H1 (cell line): ENCODE data around the gene COL5A3. TPM values are rescaled to one million over a fixed set of nuclear protein-coding genes. Genes with fewer than 3 reads are reported as not detected.

Experiments used
- CTCF ChIA-PET: fragments of 300-600 bp; sonication (Branson Sonifier 250); formaldehyde crosslinking; loops from one replicate; lab custom pipeline; 2021; ENCODE audit not compliant: partially characterized antibody; lab: Charles Lee
- POLR2A ChIA-PET: fragments of 300-600 bp; sonication (Branson Sonifier 250); formaldehyde crosslinking; loops from one replicate; lab custom pipeline; 2021; ENCODE audit warnings: inconsistent platforms; ENCODE audit not compliant: partially characterized antibody; lab: Charles Lee
- DNase-seq, 2 experiments: peaks; one replicate each; pipeline versions ENCODE4 v3.0.0 to v3.0.0-alpha.2; 2010 to 2022; ENCODE audit warnings: low spot score in 2 of 2, low read depth in 1 of 2, mixed read lengths in 1 of 2
- FAIRE-seq: peaks from 2 replicates; lab custom pipeline; 2011; peaks lifted over from hg19 to GRCh38; lab: Jason Lieb, UNC
- H2AFZ ChIP-seq: 2 replicates; pipeline ENCODE4 v1.8.1; 2012; ENCODE audit warnings: low read length, inconsistent platforms
- H2AK5ac ChIP-seq: 2 replicates; pipeline ENCODE4 v1.6.1; 2013; ENCODE audit warnings: low read depth, low read length
- H2BK120ac ChIP-seq: replicated peaks from 2 replicates; pipeline ENCODE3; 2013; ENCODE audit warnings: low read depth, low read length, inconsistent platforms
- H2BK12ac ChIP-seq: 2 replicates; pipeline ENCODE4 v1.6.1; 2013; ENCODE audit warnings: low read depth, low read length
- H2BK15ac ChIP-seq: 2 replicates; pipeline ENCODE4 v1.6.1; 2013; ENCODE audit warnings: low read length
- H2BK20ac ChIP-seq: 2 replicates; pipeline ENCODE4 v1.6.1; 2013; ENCODE audit warnings: low read length
- H2BK5ac ChIP-seq: 2 replicates; pipeline ENCODE4 v1.6.1; 2013; ENCODE audit warnings: low read depth, low read length
- H3K14ac ChIP-seq: 2 replicates; pipeline ENCODE4 v1.6.1; 2013; ENCODE audit warnings: inconsistent platforms; ENCODE audit not compliant: insufficient read length
- H3K18ac ChIP-seq: 2 replicates; pipeline ENCODE4 v1.6.1; 2013; ENCODE audit warnings: low read length; ENCODE audit errors: extremely low read depth
- H3K23ac ChIP-seq: 2 replicates; pipeline ENCODE4 v1.6.1; 2013; ENCODE audit warnings: inconsistent platforms; ENCODE audit not compliant: insufficient read length
- H3K23me2 ChIP-seq: 2 replicates; pipeline ENCODE4 v1.6.1; 2013; ENCODE audit warnings: low read depth, low read length
- H3K27ac ChIP-seq: 2 replicates; pipeline ENCODE4 v1.6.1; 2011; ENCODE audit warnings: low read depth, low read length, inconsistent platforms
- H3K27me3 ChIP-seq, 4 experiments: replicated peaks in 1 of 4; 1 replicate in 1 of 4; 2 replicates in 3 of 4; pipeline versions ENCODE4 v1.6.1 to v1.8.1; 2011 to 2013; ENCODE audit warnings: low read length in 3 of 4, mild to moderate bottlenecking in 3 of 4, inconsistent platforms in 2 of 4, mixed read lengths in 2 of 4, moderate library complexity in 1 of 4; ENCODE audit not compliant: control insufficient read depth in 3 of 4, insufficient read depth in 3 of 4; ENCODE audit errors: extremely low read depth in 1 of 4
- H3K36me3 ChIP-seq, 4 experiments: 2 replicates each; pipeline versions ENCODE4 v1.6.1 to v1.8.1; 2011 to 2013; ENCODE audit warnings: mild to moderate bottlenecking in 4 of 4, low read length in 3 of 4, moderate library complexity in 2 of 4, control low read depth in 1 of 4, inconsistent platforms in 1 of 4; ENCODE audit not compliant: insufficient read depth in 4 of 4, control insufficient read depth in 2 of 4
- H3K4ac ChIP-seq: replicated peaks from 2 replicates; pipeline ENCODE3; 2013; ENCODE audit warnings: low read length, low read depth, mixed read lengths, inconsistent platforms; ENCODE audit not compliant: insufficient read length
- H3K4me1 ChIP-seq, 4 experiments: replicated peaks in 1 of 4; 1 replicate in 1 of 4; 2 replicates in 3 of 4; pipeline versions ENCODE4 v1.6.1 to v1.8.1; 2011 to 2013; ENCODE audit warnings: low read length in 3 of 4, inconsistent platforms in 2 of 4, mixed read lengths in 1 of 4; ENCODE audit not compliant: insufficient read depth in 4 of 4, control insufficient read depth in 3 of 4
- H3K4me2 ChIP-seq, 2 experiments: 2 replicates each; pipeline versions ENCODE4 v1.6.1 to v1.8.1; 2011 to 2013; ENCODE audit warnings: low read depth in 2 of 2, low read length in 2 of 2, control low read depth in 1 of 2, inconsistent platforms in 1 of 2, mild to moderate bottlenecking in 1 of 2; ENCODE audit not compliant: insufficient read depth in 1 of 2
- H3K4me3 ChIP-seq, 4 experiments: fragments of 200-600, 300-600 bp in 1 of 4; sonication (generic), shearing (Covaris generic), sonication (Bioruptor Twin) in 1 of 4; 2 replicates each; pipeline versions ENCODE4 v1.5.1 to v1.8.1; 2011 to 2016; ENCODE audit warnings: low read length in 4 of 4, low read depth in 3 of 4, control low read depth in 2 of 4, inconsistent platforms in 2 of 4, mild to moderate bottlenecking in 2 of 4, mixed read lengths in 1 of 4, moderate library complexity in 1 of 4; ENCODE audit not compliant: insufficient read depth in 2 of 4; ENCODE audit errors: extremely low read depth in 1 of 4
- H3K56ac ChIP-seq: replicated peaks from 2 replicates; pipeline ENCODE3; 2013; ENCODE audit warnings: low read depth, mild to moderate bottlenecking, mixed read lengths, low read length, inconsistent platforms; ENCODE audit not compliant: insufficient read length
- H3K79me1 ChIP-seq: 2 replicates; pipeline ENCODE4 v1.6.1; 2013; ENCODE audit warnings: low read depth, low read length, control low read depth
- H3K79me2 ChIP-seq, 2 experiments: 2 replicates each; pipeline versions ENCODE4 v1.6.1 to v1.8.1; 2012 to 2013; ENCODE audit warnings: low read length in 2 of 2, mild to moderate bottlenecking in 2 of 2, inconsistent platforms in 1 of 2; ENCODE audit not compliant: insufficient read depth in 2 of 2, control insufficient read depth in 1 of 2
- H3K9ac ChIP-seq, 4 experiments: replicated peaks in 1 of 4; 1 replicate in 1 of 4; 2 replicates in 3 of 4; pipeline versions ENCODE4 v1.6.1 to v1.8.1; 2011 to 2013; ENCODE audit warnings: low read depth in 3 of 4, low read length in 3 of 4, control low read depth in 2 of 4, mild to moderate bottlenecking in 2 of 4, moderate library complexity in 2 of 4, inconsistent platforms in 1 of 4; ENCODE audit errors: extremely low read depth in 1 of 4
- H3K9me3 ChIP-seq, 2 experiments: 2 replicates each; pipeline versions ENCODE4 v1.6.1 to v1.8.1; 2012 to 2013; ENCODE audit warnings: mild to moderate bottlenecking in 2 of 2, moderate library complexity in 2 of 2, control low read depth in 1 of 2, inconsistent platforms in 1 of 2, low read depth in 1 of 2, low read length in 1 of 2, mixed read lengths in 1 of 2; ENCODE audit not compliant: insufficient read depth in 2 of 2
- H4K20me1 ChIP-seq, 2 experiments: replicated peaks in 1 of 2; 2 replicates each; pipeline versions ENCODE3 to v1.8.1; 2011 to 2013; ENCODE audit warnings: inconsistent platforms in 2 of 2, low read length in 2 of 2, mild to moderate bottlenecking in 1 of 2; ENCODE audit not compliant: insufficient read depth in 2 of 2, control insufficient read depth in 1 of 2
- H4K5ac ChIP-seq: 2 replicates; pipeline ENCODE4 v1.6.1; 2013; ENCODE audit warnings: low read length, low read depth, mixed read lengths, inconsistent platforms; ENCODE audit not compliant: insufficient read length
- H4K8ac ChIP-seq: 2 replicates; pipeline ENCODE4 v1.8.0; 2013; ENCODE audit warnings: mild to moderate bottlenecking, moderate library complexity, low read length, inconsistent platforms; ENCODE audit not compliant: insufficient read depth; ENCODE audit errors: extremely low read depth
- H4K91ac ChIP-seq: replicated peaks from 2 replicates; pipeline ENCODE3; 2013; ENCODE audit warnings: low read length, mixed read lengths, inconsistent platforms; ENCODE audit not compliant: insufficient read length
- ASH2L ChIP-seq: fragments of 200-600, 300-600 bp; sonication (generic); IDR thresholded peaks from one replicate; pipeline ENCODE4 v1.7.1; 2017; ENCODE audit warnings: low read length
- CEBPB ChIP-seq: IDR thresholded peaks from 2 replicates; pipeline ENCODE4 v1.6.1; 2012; ENCODE audit warnings: low read depth, low read length
- CREB1 ChIP-seq: IDR thresholded peaks from 2 replicates; pipeline ENCODE4 v1.6.1; 2012; ENCODE audit warnings: inconsistent platforms
- E2F6 ChIP-seq: IDR thresholded peaks from 2 replicates; pipeline ENCODE4 v1.6.1; 2012; ENCODE audit warnings: inconsistent platforms
- HDAC6 ChIP-seq: IDR thresholded peaks from one replicate; pipeline ENCODE4 v1.7.1; 2012; ENCODE audit warnings: low read depth, mild to moderate bottlenecking, inconsistent platforms, low read length, moderate library complexity
- JUN ChIP-seq: IDR thresholded peaks from 2 replicates; pipeline ENCODE4 v1.6.1; 2011; ENCODE audit warnings: low read depth, mild to moderate bottlenecking, improper control_type of control experiment, low read length
- NANOG ChIP-seq: IDR thresholded peaks from 2 replicates; pipeline ENCODE4 v1.6.1; 2011; ENCODE audit warnings: low read length, low read depth, mild to moderate bottlenecking, inconsistent platforms; ENCODE audit not compliant: insufficient read depth, poor library complexity, severe bottlenecking
- PHF8 ChIP-seq: fragments of 200-600 bp; sonication (generic); conservative IDR thresholded peaks from 2 replicates; pipeline ENCODE4 v1.7.1; 2012; ENCODE audit warnings: low read depth, mild to moderate bottlenecking, inconsistent platforms, low read length, moderate library complexity
- RBBP5 ChIP-seq: IDR thresholded peaks from 2 replicates; pipeline ENCODE4 v1.7.1; 2012; ENCODE audit warnings: low read depth, mild to moderate bottlenecking, inconsistent platforms, low read length, moderate library complexity, borderline replicate concordance
- SRF ChIP-seq: IDR thresholded peaks from 2 replicates; pipeline ENCODE4 v1.6.1; 2011; ENCODE audit warnings: mild to moderate bottlenecking, low read depth, low read length, moderate library complexity
- TBP ChIP-seq: IDR thresholded peaks from 2 replicates; pipeline ENCODE4 v1.6.1; 2011; ENCODE audit warnings: low read depth, low read length, improper control_type of control experiment
- WGBS, 2 experiments: shearing (Covaris generic) in 1 of 2; methylation state at CpG; one replicate each; pipeline versions ENCODE4 v1.1.6 to v1.1.7; 2013 to 2015; ENCODE audit warnings: low lambda C conversion rate in 2 of 2, mixed read lengths in 2 of 2, inconsistent platforms in 1 of 2, low coverage in 1 of 2, missing lambda C conversion rate in 1 of 2; ENCODE audit not compliant: insufficient replicate concordance in 2 of 2, insufficient coverage in 1 of 2, insufficient read length in 1 of 2; ENCODE audit errors: extremely low coverage in 1 of 2, missing lambda C conversion rate in 1 of 2; 5-methylcytosine and 5-hydroxymethylcytosine counted together
- polyA plus RNA-seq, 7 experiments: library from polyadenylated mRNA; depleted of rRNA in 3 of 7; stranded (reverse) in 5 of 7; unstranded in 2 of 7; fragments of >200 nt in 5 of 7; fragments of 200-250 nt in 2 of 7; gene quantifications; 1 replicate in 5 of 7; 2 replicates in 1 of 7; 4 replicates in 1 of 7; pipeline versions ENCODE4 v1.2.1 to v1.2.3, GENCODE V29; 2011 to 2013; ENCODE audit warnings: missing spikeins in 2 of 7, mixed read lengths in 2 of 7
- total RNA-seq: library from RNA; stranded (reverse); fragmentation: NEBNext Ultra II Directional; extraction: Animal tissue kit (Norgen Biotek cat#: 25700); gene quantifications from 2 replicates; pipeline ENCODE4 v1.2.1, GENCODE V29; 2021

The COL5A3 gene
- total and polyA plus RNA-seq, 2 of the 8 experiments (the other 6 are each of a cell fraction or from before 2014, with no cell fraction given) = 0.67 to 0.74 TPM

- H3K79me1 ChIP-seq = peaks cover 19% of the 10 kb centered on the region
- H4K91ac ChIP-seq = no peak overlapping the region
- H2BK12ac ChIP-seq = peak overlapping the region; percentile 75; the same call in 1 of the 2 replicates
- peaks cover 0 to 13% (median 5%) of the 10 kb centered on the region in 4 experiments; a peak in 6 of 7 replicates for H3K4me1 ChIP-seq
- H4K20me1 ChIP-seq = peaks cover 21 to 35% of the 10 kb centered on the region in 2 experiments
- 6% methylated on average over 16 of the region's 95 CpGs; no CpG with 5 or more reads in 1 of the 2 experiments for WGBS, 2 experiments
- no peak overlapping the region for H3K14ac ChIP-seq
- H2BK15ac ChIP-seq = no peak overlapping the region
- peaks cover 6 to 36% of the 10 kb centered on the region in 2 experiments; a peak in 3 of 4 replicates for H3K79me2 ChIP-seq
- peak overlapping the region; percentile 15 for H4K8ac ChIP-seq
- DNase-seq (peak in 1 of 2 experiments; percentile 66), FAIRE-seq (no peak)
- no peak overlapping the region for H3K23ac ChIP-seq
- CTCF ChIA-PET = interaction anchor here (1.2 to 1.5 kb wide), 3 partner anchors 28 to 68 kb away, joined by 3 to 6 read pairs (median 3); no protein-coding TSS in a partner anchor
- peak overlapping the region; percentile 67 to 84 for H3K4me2 ChIP-seq
- H2BK120ac ChIP-seq = no peak overlapping the region
- H3K9ac ChIP-seq = peak overlapping the region in 1 of 4 experiments; percentile 35; a peak in 2 of 7 replicates
- H2BK20ac ChIP-seq = no peak overlapping the region
- H4K5ac ChIP-seq = no peak overlapping the region
- no peak overlapping the region for H3K4ac ChIP-seq
- no peak overlapping the region for H3K18ac ChIP-seq
- peak overlapping the region; percentile 22 for H3K56ac ChIP-seq
- no peak overlapping the region for H3K27ac ChIP-seq
- H2AK5ac ChIP-seq = no peak overlapping the region
- H3K23me2 ChIP-seq = peaks cover 10% of the 10 kb centered on the region; the same call in 1 of the 2 replicates
- H3K36me3 ChIP-seq = no peaks in the 10 kb centered on the region; a peak in 1 of 8 replicates
- peaks cover 0 to 9% (median 2%) of the 10 kb centered on the region in 4 experiments; a peak in 4 of 7 replicates for H3K27me3 ChIP-seq
- H2BK5ac ChIP-seq = no peak overlapping the region
- no peaks in the 10 kb centered on the region for H3K9me3 ChIP-seq
- H3K4me3 ChIP-seq = peak overlapping the region; percentile 37 to 78 (median 40)
- POLR2A ChIA-PET = interaction anchor here (1.0 to 1.5 kb wide), 8 partner anchors 9 to 50 kb away, joined by 3 to 6 read pairs (median 3); no protein-coding TSS in a partner anchor
- H2AFZ ChIP-seq = no peak overlapping the region
- TF ChIP-seq SRF (no peak), NANOG (no peak), PHF8 (0 out of 2 replicates have a peak, but pooled peaks have one; percentile 10), CEBPB (no peak), RBBP5 (peak; percentile 79; the same call in 1 of the 2 replicates), HDAC6 (no peak), CREB1 (peak; percentile 36; the same call in 1 of the 2 replicates), TBP (no peak), E2F6 (peak; percentile 39; the same call in 1 of the 2 replicates), JUN (no peak), ASH2L (no peak)
These were observed 96.9 kb downstream of the COL5A3 start for GRCh38 chr19:9913237-9914000.
